Measurements from ENCODE around the gene MRPL23.

Gene MRPL23

DNA sequence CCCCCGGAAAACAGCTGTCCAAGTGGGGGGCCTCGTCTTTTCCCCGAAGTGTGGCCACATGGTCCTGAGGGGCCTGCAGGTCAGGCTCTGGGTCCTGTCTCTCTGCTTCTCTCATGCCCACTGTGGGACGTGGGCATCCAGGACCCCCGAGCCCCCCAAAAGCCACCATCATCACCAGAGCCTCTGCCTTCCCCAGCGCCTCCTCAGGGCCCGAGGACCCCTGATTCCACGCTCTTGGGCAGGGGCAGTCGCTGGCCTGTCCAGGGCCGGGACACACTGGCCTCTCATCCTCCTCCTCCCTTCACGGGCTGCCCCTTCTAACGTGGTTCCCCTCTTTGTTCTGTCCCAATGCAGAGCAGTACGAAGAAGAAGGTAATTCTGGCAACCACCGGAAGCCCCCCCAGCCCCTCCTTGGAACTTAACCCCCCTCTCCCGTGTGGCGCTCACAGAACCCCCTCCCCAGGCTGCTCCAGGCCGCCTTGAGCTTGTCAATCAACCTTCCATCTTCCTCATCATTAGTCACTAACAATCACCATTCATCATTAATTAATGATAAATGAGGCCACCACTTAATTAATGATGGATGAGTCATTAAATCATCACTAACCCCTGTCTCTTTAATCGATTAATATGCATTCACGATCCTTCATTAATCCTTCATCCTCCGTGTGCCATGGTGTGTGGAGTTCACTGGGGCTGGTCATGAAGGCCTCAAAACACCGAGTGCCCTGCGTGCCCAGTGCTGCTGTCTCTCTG is 23.8 kb upstream of the MRPL23 start:
- no peak for FAIRE-seq
- TF ChIP-seq, protein P1, sequence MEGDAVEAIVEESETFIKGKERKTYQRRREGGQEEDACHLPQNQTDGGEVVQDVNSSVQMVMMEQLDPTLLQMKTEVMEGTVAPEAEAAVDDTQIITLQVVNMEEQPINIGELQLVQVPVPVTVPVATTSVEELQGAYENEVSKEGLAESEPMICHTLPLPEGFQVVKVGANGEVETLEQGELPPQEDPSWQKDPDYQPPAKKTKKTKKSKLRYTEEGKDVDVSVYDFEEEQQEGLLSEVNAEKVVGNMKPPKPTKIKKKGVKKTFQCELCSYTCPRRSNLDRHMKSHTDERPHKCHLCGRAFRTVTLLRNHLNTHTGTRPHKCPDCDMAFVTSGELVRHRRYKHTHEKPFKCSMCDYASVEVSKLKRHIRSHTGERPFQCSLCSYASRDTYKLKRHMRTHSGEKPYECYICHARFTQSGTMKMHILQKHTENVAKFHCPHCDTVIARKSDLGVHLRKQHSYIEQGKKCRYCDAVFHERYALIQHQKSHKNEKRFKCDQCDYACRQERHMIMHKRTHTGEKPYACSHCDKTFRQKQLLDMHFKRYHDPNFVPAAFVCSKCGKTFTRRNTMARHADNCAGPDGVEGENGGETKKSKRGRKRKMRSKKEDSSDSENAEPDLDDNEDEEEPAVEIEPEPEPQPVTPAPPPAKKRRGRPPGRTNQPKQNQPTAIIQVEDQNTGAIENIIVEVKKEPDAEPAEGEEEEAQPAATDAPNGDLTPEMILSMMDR (IDR thresholded peaks at IDR 0.05; ENCODE audit: insufficient read depth, missing control alignments), result no peak
- no peak for DNase-seq (ENCODE audit: insufficient read length, low spot score)

DNA sequence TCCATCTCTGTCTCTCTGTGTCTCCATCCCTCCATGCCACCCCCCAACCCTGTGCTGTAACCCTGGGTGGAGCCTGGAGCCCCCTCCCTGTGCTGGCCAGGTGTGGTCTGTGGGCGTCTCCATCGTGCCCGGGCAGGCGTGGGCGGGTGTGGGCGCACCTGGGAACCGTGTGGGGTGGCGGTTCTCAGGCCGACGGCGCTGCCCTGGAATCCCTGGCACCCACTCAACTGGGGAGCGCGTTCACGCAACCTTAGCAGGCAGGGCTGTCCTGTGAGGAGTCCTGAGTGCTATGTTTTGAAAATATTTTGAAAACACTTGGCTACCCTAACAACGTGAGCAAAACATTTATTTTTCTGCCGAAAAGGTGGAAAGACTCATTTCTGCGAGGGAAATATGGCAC is 23.0 kb upstream of the MRPL23 start:
- FAIRE-seq (no peak), DNase-seq (ENCODE audit: insufficient read length, low spot score) (no peak)
- TF ChIP-seq, protein P1 (IDR thresholded peaks at IDR 0.05; ENCODE audit: insufficient read depth, missing control alignments), result no peak

DNA sequence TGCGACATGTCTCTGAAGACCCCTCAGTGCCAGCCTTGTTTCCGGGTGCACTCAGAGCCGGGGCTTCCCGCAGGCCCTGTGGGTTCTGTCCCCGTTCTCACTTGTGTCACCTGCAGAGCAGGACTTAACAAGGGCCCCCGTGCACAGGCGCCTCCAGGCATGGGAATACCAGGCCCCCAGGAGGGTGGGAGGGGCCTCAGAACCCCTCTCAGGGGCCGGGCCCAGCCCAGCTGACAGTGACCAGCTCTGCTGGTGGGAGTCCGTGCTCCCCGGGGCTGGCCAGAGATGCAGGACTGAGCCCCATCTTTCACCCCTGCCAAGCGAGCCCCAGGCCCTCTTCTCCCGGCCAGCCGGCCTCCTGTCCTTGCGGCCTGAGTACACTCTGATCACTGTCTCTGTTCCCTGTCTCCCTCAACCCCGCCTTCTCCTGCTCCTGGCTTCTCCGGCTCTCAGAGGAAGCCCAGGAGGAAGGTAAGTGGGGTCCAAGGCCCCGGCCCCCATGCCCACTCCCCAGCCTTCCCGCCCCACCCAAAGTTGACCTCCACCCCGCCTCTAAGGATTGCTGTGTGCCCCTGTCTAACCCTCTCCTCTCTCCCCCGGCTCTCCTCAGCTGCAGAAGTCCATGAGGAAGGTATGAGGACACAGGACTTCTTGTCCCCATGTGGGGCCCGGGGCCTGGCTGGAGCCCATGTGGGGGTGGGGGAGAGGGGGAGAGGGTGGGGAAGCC is 22.3 kb upstream of the MRPL23 start:
- no peak for FAIRE-seq
- TF ChIP-seq, protein P1 (IDR thresholded peaks at IDR 0.05; ENCODE audit: insufficient read depth, missing control alignments), result no peak
- no peak for DNase-seq (ENCODE audit: insufficient read length, low spot score)

DNA sequence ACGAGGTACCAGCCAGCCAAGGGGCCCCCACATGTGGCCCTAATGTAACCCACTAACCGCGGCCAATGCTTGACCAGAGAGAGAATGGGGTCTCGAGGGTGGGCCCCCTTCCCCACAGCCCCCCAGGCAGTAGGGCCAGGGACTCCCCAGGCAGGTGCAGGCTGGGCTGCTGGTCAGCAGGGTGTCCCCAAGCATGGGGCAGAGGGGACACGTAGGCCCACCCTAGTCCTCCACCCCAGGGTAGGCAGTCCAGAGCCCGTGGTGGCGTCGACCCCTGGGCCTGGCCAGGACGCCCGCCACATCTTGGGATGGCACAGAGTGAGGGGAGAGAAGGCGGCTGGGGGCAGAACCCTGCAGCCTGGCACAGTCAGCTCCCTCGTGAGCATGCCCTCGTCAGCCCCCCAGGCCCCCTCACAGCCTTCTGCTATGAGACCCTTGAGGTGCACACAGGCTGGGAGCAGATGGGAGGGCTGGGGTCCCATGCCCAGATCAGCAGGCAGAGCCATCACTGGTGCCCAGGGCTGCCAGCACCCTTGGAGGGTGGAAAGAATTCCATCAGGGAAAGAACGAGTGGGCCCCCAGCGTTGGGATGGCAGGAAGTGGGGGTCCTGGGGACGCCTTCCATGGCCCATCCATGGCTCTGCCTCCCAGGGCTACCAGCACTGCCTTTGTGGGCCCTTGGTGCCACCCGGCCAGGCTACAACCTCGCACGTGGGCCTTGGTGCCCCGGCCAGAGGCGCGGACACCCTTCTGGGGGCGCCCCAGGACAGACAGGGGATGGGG is 21.6 kb upstream of the MRPL23 start:
- DNase-seq (ENCODE audit: insufficient read length, low spot score) (no peak), FAIRE-seq (no peak)
- TF ChIP-seq, protein P1 (IDR thresholded peaks at IDR 0.05; ENCODE audit: insufficient read depth, missing control alignments), result no peak

DNA sequence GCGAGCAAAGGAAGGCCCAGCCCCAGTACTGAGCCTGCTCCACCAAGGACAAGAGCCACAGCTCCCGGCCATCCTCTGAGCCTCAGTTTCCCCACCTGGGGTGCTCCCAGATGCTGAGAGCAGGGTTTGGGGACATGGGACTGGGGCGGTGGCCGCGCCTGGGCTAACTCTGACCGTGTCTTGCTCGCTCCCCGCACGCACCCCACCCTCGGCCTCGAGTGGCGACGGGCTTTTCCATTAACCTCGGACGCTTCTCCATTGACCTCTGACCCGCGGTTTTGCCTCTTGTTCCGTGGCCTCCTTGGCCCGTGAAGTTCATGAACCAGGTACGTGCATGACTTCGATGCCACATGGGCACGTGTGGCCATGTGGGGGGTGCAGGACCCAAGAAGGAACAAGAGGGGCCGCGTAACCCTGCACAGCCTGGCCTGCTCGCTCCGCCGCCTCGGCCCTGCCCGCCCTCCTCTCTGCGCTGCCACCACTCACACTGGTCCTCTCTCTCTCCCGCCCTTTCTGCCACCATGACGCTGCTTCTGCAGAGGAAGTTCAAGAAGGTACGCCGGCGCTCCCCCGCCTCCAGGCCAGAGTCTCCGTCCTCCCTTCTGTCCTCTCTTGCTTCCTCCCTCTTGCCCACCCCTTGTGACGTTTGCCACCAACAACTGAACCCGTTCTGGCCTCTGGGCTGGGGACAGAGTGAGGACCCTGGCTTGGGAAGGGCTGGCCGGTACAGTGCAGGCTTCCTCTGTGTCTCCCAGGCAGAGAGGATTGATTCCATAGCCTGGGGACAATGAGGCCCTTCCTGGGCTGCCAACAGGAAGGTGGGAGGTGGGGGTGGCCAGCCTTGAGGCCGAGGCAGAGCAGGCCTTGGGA is 20.7 kb upstream of the MRPL23 start:
- no peak for FAIRE-seq
- DNase-seq (ENCODE audit: insufficient read length, low spot score), result no peak
- TF ChIP-seq, protein P1 (IDR thresholded peaks at IDR 0.05; ENCODE audit: insufficient read depth, missing control alignments), result no peak

DNA sequence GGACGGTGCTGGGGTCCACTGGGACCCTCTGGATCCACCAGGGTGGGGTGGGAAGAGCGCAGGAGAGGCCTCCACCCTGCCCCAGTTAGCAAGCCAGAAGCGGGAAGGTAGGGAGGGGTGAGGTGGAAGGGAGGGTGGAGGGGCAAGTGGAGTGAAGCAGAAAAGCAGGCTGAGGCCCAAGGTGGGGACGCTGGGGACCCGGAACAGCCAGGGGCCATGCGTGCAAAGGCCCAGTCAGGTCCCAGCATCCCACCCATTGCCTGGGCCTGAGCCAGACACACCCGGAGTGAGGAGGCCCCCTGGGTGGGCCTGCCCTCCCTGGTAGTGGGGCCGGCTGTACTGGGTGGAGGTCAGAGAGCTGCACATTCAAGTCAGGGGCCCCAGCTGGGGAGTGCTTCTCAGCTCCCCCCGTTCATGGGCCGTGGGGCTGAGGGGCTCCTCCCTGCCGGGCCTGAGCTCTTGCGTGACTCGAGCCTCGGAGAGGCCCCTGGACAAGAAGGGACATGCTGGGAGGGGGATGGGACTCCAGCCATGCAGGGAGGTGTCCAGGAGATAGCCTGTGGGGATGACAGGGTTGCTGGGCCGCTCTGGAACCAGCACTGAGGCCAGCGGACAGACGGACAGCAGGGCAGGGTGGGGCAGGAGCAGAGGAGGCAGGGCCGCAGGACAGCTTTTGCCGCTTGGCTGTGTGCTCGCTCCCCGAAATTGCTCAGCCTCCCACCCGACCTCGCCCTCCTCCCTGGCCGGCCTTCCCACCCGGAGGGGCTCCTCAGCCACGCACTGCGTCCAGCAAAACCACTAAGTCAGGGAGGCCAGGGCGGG is 19.9 kb upstream of the MRPL23 start:
- FAIRE-seq (no peak), DNase-seq (ENCODE audit: insufficient read length, low spot score) (no peak)
- TF ChIP-seq, protein P1 (IDR thresholded peaks at IDR 0.05; ENCODE audit: insufficient read depth, missing control alignments), result no peak
